ENCODE results near the gene TSPAN32.

TSPAN32 gene

GRCh38 chr11:2316963-2317244 lies 15.1 kb downstream of the TSPAN32 start:
- CTCF ChIA-PET = interaction anchor here (0.6 kb wide), 1 partner anchor 12 kb away, joined by 3 read pairs; no protein-coding TSS in a partner anchor
- no peak for TF ChIP-seq PKNOX1 (IDR thresholded peaks at IDR 0.05)
- no peak for TF ChIP-seq SUZ12 (IDR thresholded peaks at IDR 0.05)
- TF ChIP-seq L3MBTL2 (conservative IDR thresholded peaks at IDR 0.05) = no peak
- TF ChIP-seq CTBP1 (IDR thresholded peaks at IDR 0.05; ENCODE audit: borderline replicate concordance) = no peak
- TF ChIP-seq FOXM1 (IDR thresholded peaks at IDR 0.05; ENCODE audit: borderline replicate concordance) = no peak
- TF ChIP-seq NFRKB (IDR thresholded peaks at IDR 0.05) = no peak
- no peak for TF ChIP-seq LEF1 (IDR thresholded peaks at IDR 0.05; ENCODE audit: borderline replicate concordance)
- no peak for TF ChIP-seq SP1 (IDR thresholded peaks at IDR 0.05)
- TF ChIP-seq ZNF384 (IDR thresholded peaks at IDR 0.05) = no peak
- TF ChIP-seq TARDBP (IDR thresholded peaks at IDR 0.05) = no peak
- TF ChIP-seq HDGF (IDR thresholded peaks at IDR 0.05; ENCODE audit: borderline replicate concordance) = no peak
- POLR2A ChIA-PET = no interaction called here
- DNase-seq (ENCODE audit: extremely low spot score) = no peak

- CTCF ChIA-PET = interaction anchor here (0.6 kb wide), 1 partner anchor 13 kb away, joined by 3 read pairs; no protein-coding TSS in a partner anchor
- TF ChIP-seq FOXA1 (IDR thresholded peaks at IDR 0.05) (no peak), SUZ12 (IDR thresholded peaks at IDR 0.05) (no peak), HDGF (IDR thresholded peaks at IDR 0.05; ENCODE audit: borderline replicate concordance) (no peak)
- POLR2A ChIA-PET = no interaction called here
- no peak for DNase-seq (ENCODE audit: extremely low spot score)
Measured at GRCh38 chr11:2317354-2318050, 15.7 kb downstream of the TSPAN32 start.

GRCh38 chr11:2318123-2318522 lies 16.3 kb downstream of the TSPAN32 start:
- CTCF ChIA-PET = no interaction called here

GRCh38 chr11:2318707-2319106 lies 16.9 kb downstream of the TSPAN32 start:
- DNase-seq (ENCODE audit: extremely low spot score) = no peak
- ChIA-PET POLR2A (no interaction called here), CTCF (no interaction called here)
- TF ChIP-seq LEF1 (IDR thresholded peaks at IDR 0.05; ENCODE audit: borderline replicate concordance) (no peak), FOXA1 (IDR thresholded peaks at IDR 0.05) (no peak), FOXM1 (IDR thresholded peaks at IDR 0.05; ENCODE audit: borderline replicate concordance) (no peak), SP1 (IDR thresholded peaks at IDR 0.05) (no peak), PKNOX1 (IDR thresholded peaks at IDR 0.05) (no peak), NFRKB (IDR thresholded peaks at IDR 0.05) (no peak), HDGF (IDR thresholded peaks at IDR 0.05; ENCODE audit: borderline replicate concordance) (no peak), ARNT (IDR thresholded peaks at IDR 0.05) (no peak), FOXK2 (IDR thresholded peaks at IDR 0.05) (no peak), SUZ12 (IDR thresholded peaks at IDR 0.05) (no peak)

More at GRCh38 chr11:2318123-2318522, 16.3 kb downstream of the TSPAN32 start:
- DNase-seq (ENCODE audit: extremely low spot score) = no peak
- POLR2A ChIA-PET = no interaction called here
- no peak for TF ChIP-seq HDGF (IDR thresholded peaks at IDR 0.05; ENCODE audit: borderline replicate concordance)
- no peak for TF ChIP-seq BHLHE40 (IDR thresholded peaks at IDR 0.05; ENCODE audit: borderline replicate concordance)
- TF ChIP-seq TARDBP (IDR thresholded peaks at IDR 0.05) = no peak
- TF ChIP-seq PKNOX1 (IDR thresholded peaks at IDR 0.05) = no peak
- TF ChIP-seq FOXM1 (IDR thresholded peaks at IDR 0.05; ENCODE audit: borderline replicate concordance) = no peak
- TF ChIP-seq L3MBTL2 (conservative IDR thresholded peaks at IDR 0.05) = no peak
- TF ChIP-seq ARNT (IDR thresholded peaks at IDR 0.05) = no peak
- no peak for TF ChIP-seq LEF1 (IDR thresholded peaks at IDR 0.05; ENCODE audit: borderline replicate concordance)
- no peak for TF ChIP-seq ZNF384 (IDR thresholded peaks at IDR 0.05)

GRCh38 chr11:2319791-2320472 lies 18.1 kb downstream of the TSPAN32 start:
- no peak for TF ChIP-seq FOXM1 (IDR thresholded peaks at IDR 0.05; ENCODE audit: borderline replicate concordance)
- no peak for TF ChIP-seq BHLHE40 (IDR thresholded peaks at IDR 0.05; ENCODE audit: borderline replicate concordance)
- no peak for TF ChIP-seq LEF1 (IDR thresholded peaks at IDR 0.05; ENCODE audit: borderline replicate concordance)
- no peak for TF ChIP-seq TARDBP (IDR thresholded peaks at IDR 0.05)
- TF ChIP-seq ZNF384 (IDR thresholded peaks at IDR 0.05) = no peak
- no peak for TF ChIP-seq PKNOX1 (IDR thresholded peaks at IDR 0.05)
- no peak for TF ChIP-seq ARNT (IDR thresholded peaks at IDR 0.05)
- no peak for TF ChIP-seq L3MBTL2 (conservative IDR thresholded peaks at IDR 0.05)
- TF ChIP-seq CTBP1 (IDR thresholded peaks at IDR 0.05; ENCODE audit: borderline replicate concordance) = no peak
- TF ChIP-seq SUZ12 (IDR thresholded peaks at IDR 0.05) = no peak
- no peak for TF ChIP-seq NFRKB (IDR thresholded peaks at IDR 0.05)
- no peak for TF ChIP-seq FOXK2 (IDR thresholded peaks at IDR 0.05)
- no peak for TF ChIP-seq FOXA1 (IDR thresholded peaks at IDR 0.05)
- TF ChIP-seq SP1 (IDR thresholded peaks at IDR 0.05) = no peak
- TF ChIP-seq ELF4 (IDR thresholded peaks at IDR 0.05) = no peak
- no peak for TF ChIP-seq HDGF (IDR thresholded peaks at IDR 0.05; ENCODE audit: borderline replicate concordance)
- ChIA-PET POLR2A (no interaction called here), CTCF (no interaction called here)
- DNase-seq (ENCODE audit: extremely low spot score) = no peak
